K562 (cell line): ENCODE data around the gene PAXIP1. TPM values are rescaled to one million over a fixed set of nuclear protein-coding genes. Genes with fewer than 3 reads are reported as not detected.

Experiments
- ATAC-seq: fragments of 200-7000 bp; cut with Tn5 transposase; 3 replicates; pipeline ENCODE4 v1.9.1; 2020; ENCODE audit warnings: moderate library complexity
- BruUV-seq: library from RNA; stranded (reverse); fragments of 400-500 nt; replicated peaks from 2 replicates; lab custom pipeline; 2021; lab: Mats Ljungman, UMichigan
- CTCF ChIA-PET: fragments of 300-600 bp; formaldehyde crosslinking; extraction: SDS; loops from one replicate; lab custom pipeline; 2021; ENCODE audit warnings: low intra/inter-chr PET ratio; lab: Yijun Ruan, JAX
- POLR2A ChIA-PET: fragments of 300-600, 350-650 bp; sonication (Branson Sonifier 250); formaldehyde crosslinking; extraction: SDS; loops from one replicate; lab custom pipeline; 2021; ENCODE audit warnings: antibody characterized with exemption, inconsistent platforms; lab: Yijun Ruan, JAX
- DNase-seq, 4 experiments: peaks; one replicate each; pipeline versions ENCODE4 v3.0.0 to v3.0.0-alpha.2; 2011 to 2018; ENCODE audit warnings: low spot score in 3 of 4, mixed read lengths in 3 of 4; ENCODE audit errors: extremely low read depth in 1 of 4
- FAIRE-seq: peaks from 2 replicates; lab custom pipeline; 2011; peaks lifted over from hg19 to GRCh38; lab: Jason Lieb, UNC
- H2AFZ ChIP-seq: 2 replicates; pipeline ENCODE4 v1.6.0; 2011; ENCODE audit warnings: low read depth, low read length, control low read depth, inconsistent platforms
- H3K27ac ChIP-seq: fragments of 200-600 bp; 3 replicates; pipeline ENCODE4 v1.8.0; 2011; ENCODE audit warnings: low read depth, mild to moderate bottlenecking, control low read depth, inconsistent platforms, low read length, moderate library complexity, mixed read lengths; ENCODE audit errors: extremely low read depth
- H3K27me3 ChIP-seq, 2 experiments: fragments of 300-600 bp in 1 of 2; 2 replicates in 1 of 2; 3 replicates in 1 of 2; pipeline versions ENCODE4 v1.6.0 to v1.8.0; 2011; ENCODE audit warnings: inconsistent platforms in 2 of 2, low read length in 2 of 2, mild to moderate bottlenecking in 1 of 2, mixed read lengths in 1 of 2, moderate library complexity in 1 of 2; ENCODE audit not compliant: control insufficient read depth in 2 of 2, insufficient read depth in 2 of 2
- H3K36me3 ChIP-seq: fragments of 300-600 bp; 3 replicates; pipeline ENCODE4 v1.8.0; 2011; ENCODE audit warnings: mild to moderate bottlenecking, low read length, inconsistent platforms; ENCODE audit not compliant: control insufficient read depth, insufficient read depth
- H3K4me1 ChIP-seq, 2 experiments: fragments of 200-600 bp in 1 of 2; replicated peaks in 1 of 2; 2 replicates in 1 of 2; 3 replicates in 1 of 2; pipeline versions ENCODE4 v1.5.1 to v1.8.0; 2011; ENCODE audit warnings: inconsistent platforms in 2 of 2, low read length in 2 of 2, mild to moderate bottlenecking in 1 of 2, mixed read lengths in 1 of 2, moderate library complexity in 1 of 2; ENCODE audit not compliant: control insufficient read depth in 2 of 2, insufficient read depth in 2 of 2
- H3K4me2 ChIP-seq: 2 replicates; pipeline ENCODE4 v1.6.1; 2011; ENCODE audit warnings: low read length, control low read depth, inconsistent platforms, mixed read lengths; ENCODE audit not compliant: insufficient read depth
- H3K4me3 ChIP-seq: fragments of 200-600 bp; sonication (generic), shearing (Covaris generic); 2 replicates; pipeline ENCODE4 v1.5.1; 2016; ENCODE audit warnings: control low read depth, inconsistent platforms
- H3K79me2 ChIP-seq: fragments of 200-600 bp; 3 replicates; pipeline ENCODE4 v1.8.0; 2011; ENCODE audit warnings: low read length, inconsistent platforms; ENCODE audit not compliant: control insufficient read depth, insufficient read depth
- H3K9ac ChIP-seq, 2 experiments: 2 replicates each; pipeline versions ENCODE4 v1.6.0 to v1.6.1; 2011; ENCODE audit warnings: low read depth in 2 of 2, low read length in 2 of 2, control low read depth in 1 of 2, inconsistent platforms in 1 of 2, mild to moderate bottlenecking in 1 of 2, mixed read lengths in 1 of 2; ENCODE audit not compliant: insufficient read depth in 1 of 2
- H3K9me1 ChIP-seq: one replicate; pipeline ENCODE4 v1.6.0; 2011; ENCODE audit warnings: inconsistent platforms, mild to moderate bottlenecking, low read length, moderate library complexity; ENCODE audit not compliant: control insufficient read depth, insufficient read depth
- H3K9me3 ChIP-seq: replicated peaks from 2 replicates; pipeline ENCODE4 v1.5.1; 2011; ENCODE audit warnings: low read depth, low read length, inconsistent platforms; ENCODE audit not compliant: control insufficient read depth, insufficient read depth
- H4K20me1 ChIP-seq: replicated peaks from 2 replicates; pipeline ENCODE4 v1.6.1; 2011; ENCODE audit warnings: low read length, inconsistent platforms, mixed read lengths; ENCODE audit not compliant: control insufficient read depth, insufficient read depth
- CBX5 ChIP-seq: IDR thresholded peaks from 2 replicates; pipeline ENCODE4 v1.6.1; 2014; ENCODE audit warnings: low read depth, borderline replicate concordance
- CTBP1 ChIP-seq: fragments of 450-650 bp; IDR thresholded peaks from 2 replicates; pipeline ENCODE4 v1.6.1; 2016; ENCODE audit warnings: borderline replicate concordance
- GATA2 ChIP-seq: sonication (generic); formaldehyde crosslinking; IDR thresholded peaks from 2 replicates; pipeline ENCODE4 v1.4.0; 2020; ENCODE audit warnings: mild to moderate bottlenecking, missing genetic modification reagents
- NFXL1 ChIP-seq: fragments of 450-650 bp; formaldehyde crosslinking; IDR thresholded peaks from 2 replicates; pipeline ENCODE4 v1.4.0; 2021; ENCODE audit warnings: mild to moderate bottlenecking
- PHF20 ChIP-seq: fragments of 450-650 bp; IDR thresholded peaks from 2 replicates; pipeline ENCODE4 v1.6.1; 2018; ENCODE audit not compliant: partially characterized antibody
- SMARCA4 ChIP-seq: fragments of 450-650 bp; IDR thresholded peaks from 2 replicates; pipeline ENCODE4 v1.6.1; 2016
- SMARCE1 ChIP-seq: fragments of 450-650 bp; IDR thresholded peaks from 2 replicates; pipeline ENCODE4 v1.7.1; 2016; ENCODE audit warnings: mild to moderate bottlenecking
- ZEB2 ChIP-seq: fragments of 450-650 bp; IDR thresholded peaks from 2 replicates; pipeline ENCODE4 v1.6.1; 2016
- ZFP1 ChIP-seq: fragments of 450-650 bp; formaldehyde crosslinking; IDR thresholded peaks from 2 replicates; pipeline ENCODE4 v1.4.0; 2020; ENCODE audit warnings: mild to moderate bottlenecking, mixed read lengths
- WGBS: fragments of 100-300 bp; shearing (Covaris generic); methylation state at CpG from one replicate; pipeline ENCODE4 v1.1.6; 2016; ENCODE audit warnings: low coverage, mixed read lengths; ENCODE audit not compliant: insufficient coverage; ENCODE audit errors: missing lambda C conversion rate; 5-methylcytosine and 5-hydroxymethylcytosine counted together
- in situ Hi-C: fragments of 300-500 bp; cut with MboI; formaldehyde crosslinking; loops from 4 replicates; pipeline ENCODE4 v1.15.0; 2018; ENCODE audit warnings: inconsistent platforms, mixed read lengths
- intact Hi-C: fragments of 100-400 bp; cut with micrococcal nuclease; formaldehyde crosslinking; loops from 2 replicates; pipeline ENCODE4 v1.14.2; 2022
- polyA plus RNA-seq, 8 experiments: library from polyadenylated mRNA; depleted of rRNA in 4 of 8; stranded (reverse) in 5 of 8; unstranded in 3 of 8; fragments of >200 nt; fragmentation: Nextera tagmentation in 2 of 8; fragmentation: Illumina TruSeq in 1 of 8; extraction: Ambion mirVana in 2 of 8; extraction: Trizol in 1 of 8; gene quantifications; 2 replicates each; pipeline versions ENCODE4 v1.2.1 to v1.2.3, GENCODE V29; 2011 to 2014; ENCODE audit warnings: inconsistent platforms in 1 of 8, missing spikeins in 1 of 8
- total RNA-seq, 7 experiments: library from RNA; depleted of rRNA in 6 of 7; stranded (reverse); fragments of >200 nt in 6 of 7; fragmentation: Illumina TruSeq in 2 of 7; extraction: Trizol in 2 of 7; gene quantifications; 2 replicates each; pipeline versions ENCODE4 v1.2.1 to v1.2.3, GENCODE V29; 2011 to 2021; ENCODE audit warnings: low replicate concordance in 1 of 7
- TF ChIP-seq, protein P1 (sequence below): fragments of 200-600 bp; sonication (generic); IDR thresholded peaks from one replicate; pipeline ENCODE4 v1.6.1; 2012; ENCODE audit warnings: mild to moderate bottlenecking, low read depth, low read length, inconsistent platforms
- TF ChIP-seq, protein P2 (sequence below), 3 experiments: IDR thresholded peaks in 2 of 3; conservative IDR thresholded peaks in 1 of 3; 2 replicates each; pipeline ENCODE4 v1.5.1; 2011 to 2012; ENCODE audit warnings: low read length in 3 of 3, mild to moderate bottlenecking in 3 of 3, control low read depth in 2 of 3, improper control_type of control experiment in 1 of 3, inconsistent platforms in 1 of 3, low read depth in 1 of 3, mixed read lengths in 1 of 3, moderate library complexity in 1 of 3; ENCODE audit not compliant: insufficient read depth in 2 of 3

The PAXIP1 gene
- total and polyA plus RNA-seq, 9 of the 15 experiments (the other 6 are each of a cell fraction or from before 2014, with no cell fraction given): 9.7 to 37.9 (median 28.4) TPM

DNA sequence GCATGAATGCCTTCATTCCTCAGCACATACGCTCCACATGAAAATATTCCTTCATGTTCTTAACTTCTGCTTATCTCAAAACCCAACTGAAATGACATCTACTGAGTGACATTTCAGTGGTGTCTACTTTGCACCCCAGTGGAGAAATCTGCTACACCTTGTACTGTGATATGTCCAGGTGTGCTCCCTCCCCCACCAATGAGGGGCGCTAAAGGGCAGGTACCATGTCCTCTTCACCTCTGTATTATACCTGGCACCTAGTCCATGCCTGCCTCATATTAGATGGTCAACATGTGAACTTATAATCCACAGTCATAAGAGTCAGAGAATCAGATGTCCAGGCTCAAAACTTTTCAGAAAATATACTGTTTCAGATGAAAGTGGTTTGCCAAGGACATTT, 2.1 kb downstream of the PAXIP1 start:
- Histone ChIP-seq H3K27me3 (no peaks in the 10 kb centered on the region), H3K9me3 (no peaks in the 10 kb centered on the region), H3K9ac (no peak overlapping the region), H3K4me1 (peaks cover 17 to 19% of the 10 kb centered on the region in 2 experiments), H2AFZ (no peak overlapping the region), H3K36me3 (peaks cover 58% of the 10 kb centered on the region), H4K20me1 (no peaks in the 10 kb centered on the region; the same call in 1 of the 2 replicates), H3K79me2 (peaks cover 71% of the 10 kb centered on the region), H3K9me1 (no peaks in the 10 kb centered on the region), H3K27ac (no peak overlapping the region), H3K4me2 (peak overlapping the region; percentile 3; the same call in 1 of the 2 replicates), H3K4me3 (no peak overlapping the region)
- FAIRE-seq (no peak), ATAC-seq (no peak), DNase-seq (peak in 2 of 4 experiments; percentile 39 to 44)
- CTCF ChIA-PET: no interaction called here
- POLR2A ChIA-PET: interaction anchor here (0.6 to 1.1 kb wide), 3 partner anchors 16 to 316 kb away, joined by 3 read pairs; no protein-coding TSS in a partner anchor
- in situ Hi-C loops: no loop called here
- WGBS: 50% methylated on average over 2 of the region's 2 CpGs
- BruUV-seq: no TSS peak
- intact Hi-C loops: loop anchor here (5.0 kb wide), 1 partner anchor 297 kb away; the partner anchor contains the start of gene INSIG1
- no peak for TF ChIP-seq ZFP1 (CRISPR knock-in tag)
- TF ChIP-seq PHF20: no peak
- peak; percentile 43; the same call in 1 of the 2 replicates for TF ChIP-seq SMARCE1
- TF ChIP-seq SMARCA4: peak; percentile 62
- 0 out of 2 replicates have a peak, but pooled peaks have one; percentile 2 for TF ChIP-seq GATA2
- TF ChIP-seq NFXL1: no peak
- TF ChIP-seq CTBP1: 0 out of 2 replicates have a peak, but pooled peaks have one; percentile 18
- TF ChIP-seq ZEB2: peak; percentile 84
- TF ChIP-seq, protein P1, sequence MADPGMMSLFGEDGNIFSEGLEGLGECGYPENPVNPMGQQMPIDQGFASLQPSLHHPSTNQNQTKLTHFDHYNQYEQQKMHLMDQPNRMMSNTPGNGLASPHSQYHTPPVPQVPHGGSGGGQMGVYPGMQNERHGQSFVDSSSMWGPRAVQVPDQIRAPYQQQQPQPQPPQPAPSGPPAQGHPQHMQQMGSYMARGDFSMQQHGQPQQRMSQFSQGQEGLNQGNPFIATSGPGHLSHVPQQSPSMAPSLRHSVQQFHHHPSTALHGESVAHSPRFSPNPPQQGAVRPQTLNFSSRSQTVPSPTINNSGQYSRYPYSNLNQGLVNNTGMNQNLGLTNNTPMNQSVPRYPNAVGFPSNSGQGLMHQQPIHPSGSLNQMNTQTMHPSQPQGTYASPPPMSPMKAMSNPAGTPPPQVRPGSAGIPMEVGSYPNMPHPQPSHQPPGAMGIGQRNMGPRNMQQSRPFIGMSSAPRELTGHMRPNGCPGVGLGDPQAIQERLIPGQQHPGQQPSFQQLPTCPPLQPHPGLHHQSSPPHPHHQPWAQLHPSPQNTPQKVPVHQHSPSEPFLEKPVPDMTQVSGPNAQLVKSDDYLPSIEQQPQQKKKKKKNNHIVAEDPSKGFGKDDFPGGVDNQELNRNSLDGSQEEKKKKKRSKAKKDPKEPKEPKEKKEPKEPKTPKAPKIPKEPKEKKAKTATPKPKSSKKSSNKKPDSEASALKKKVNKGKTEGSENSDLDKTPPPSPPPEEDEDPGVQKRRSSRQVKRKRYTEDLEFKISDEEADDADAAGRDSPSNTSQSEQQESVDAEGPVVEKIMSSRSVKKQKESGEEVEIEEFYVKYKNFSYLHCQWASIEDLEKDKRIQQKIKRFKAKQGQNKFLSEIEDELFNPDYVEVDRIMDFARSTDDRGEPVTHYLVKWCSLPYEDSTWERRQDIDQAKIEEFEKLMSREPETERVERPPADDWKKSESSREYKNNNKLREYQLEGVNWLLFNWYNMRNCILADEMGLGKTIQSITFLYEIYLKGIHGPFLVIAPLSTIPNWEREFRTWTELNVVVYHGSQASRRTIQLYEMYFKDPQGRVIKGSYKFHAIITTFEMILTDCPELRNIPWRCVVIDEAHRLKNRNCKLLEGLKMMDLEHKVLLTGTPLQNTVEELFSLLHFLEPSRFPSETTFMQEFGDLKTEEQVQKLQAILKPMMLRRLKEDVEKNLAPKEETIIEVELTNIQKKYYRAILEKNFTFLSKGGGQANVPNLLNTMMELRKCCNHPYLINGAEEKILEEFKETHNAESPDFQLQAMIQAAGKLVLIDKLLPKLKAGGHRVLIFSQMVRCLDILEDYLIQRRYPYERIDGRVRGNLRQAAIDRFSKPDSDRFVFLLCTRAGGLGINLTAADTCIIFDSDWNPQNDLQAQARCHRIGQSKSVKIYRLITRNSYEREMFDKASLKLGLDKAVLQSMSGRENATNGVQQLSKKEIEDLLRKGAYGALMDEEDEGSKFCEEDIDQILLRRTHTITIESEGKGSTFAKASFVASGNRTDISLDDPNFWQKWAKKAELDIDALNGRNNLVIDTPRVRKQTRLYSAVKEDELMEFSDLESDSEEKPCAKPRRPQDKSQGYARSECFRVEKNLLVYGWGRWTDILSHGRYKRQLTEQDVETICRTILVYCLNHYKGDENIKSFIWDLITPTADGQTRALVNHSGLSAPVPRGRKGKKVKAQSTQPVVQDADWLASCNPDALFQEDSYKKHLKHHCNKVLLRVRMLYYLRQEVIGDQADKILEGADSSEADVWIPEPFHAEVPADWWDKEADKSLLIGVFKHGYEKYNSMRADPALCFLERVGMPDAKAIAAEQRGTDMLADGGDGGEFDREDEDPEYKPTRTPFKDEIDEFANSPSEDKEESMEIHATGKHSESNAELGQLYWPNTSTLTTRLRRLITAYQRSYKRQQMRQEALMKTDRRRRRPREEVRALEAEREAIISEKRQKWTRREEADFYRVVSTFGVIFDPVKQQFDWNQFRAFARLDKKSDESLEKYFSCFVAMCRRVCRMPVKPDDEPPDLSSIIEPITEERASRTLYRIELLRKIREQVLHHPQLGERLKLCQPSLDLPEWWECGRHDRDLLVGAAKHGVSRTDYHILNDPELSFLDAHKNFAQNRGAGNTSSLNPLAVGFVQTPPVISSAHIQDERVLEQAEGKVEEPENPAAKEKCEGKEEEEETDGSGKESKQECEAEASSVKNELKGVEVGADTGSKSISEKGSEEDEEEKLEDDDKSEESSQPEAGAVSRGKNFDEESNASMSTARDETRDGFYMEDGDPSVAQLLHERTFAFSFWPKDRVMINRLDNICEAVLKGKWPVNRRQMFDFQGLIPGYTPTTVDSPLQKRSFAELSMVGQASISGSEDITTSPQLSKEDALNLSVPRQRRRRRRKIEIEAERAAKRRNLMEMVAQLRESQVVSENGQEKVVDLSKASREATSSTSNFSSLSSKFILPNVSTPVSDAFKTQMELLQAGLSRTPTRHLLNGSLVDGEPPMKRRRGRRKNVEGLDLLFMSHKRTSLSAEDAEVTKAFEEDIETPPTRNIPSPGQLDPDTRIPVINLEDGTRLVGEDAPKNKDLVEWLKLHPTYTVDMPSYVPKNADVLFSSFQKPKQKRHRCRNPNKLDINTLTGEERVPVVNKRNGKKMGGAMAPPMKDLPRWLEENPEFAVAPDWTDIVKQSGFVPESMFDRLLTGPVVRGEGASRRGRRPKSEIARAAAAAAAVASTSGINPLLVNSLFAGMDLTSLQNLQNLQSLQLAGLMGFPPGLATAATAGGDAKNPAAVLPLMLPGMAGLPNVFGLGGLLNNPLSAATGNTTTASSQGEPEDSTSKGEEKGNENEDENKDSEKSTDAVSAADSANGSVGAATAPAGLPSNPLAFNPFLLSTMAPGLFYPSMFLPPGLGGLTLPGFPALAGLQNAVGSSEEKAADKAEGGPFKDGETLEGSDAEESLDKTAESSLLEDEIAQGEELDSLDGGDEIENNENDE: no peak
- TF ChIP-seq, protein P2, sequence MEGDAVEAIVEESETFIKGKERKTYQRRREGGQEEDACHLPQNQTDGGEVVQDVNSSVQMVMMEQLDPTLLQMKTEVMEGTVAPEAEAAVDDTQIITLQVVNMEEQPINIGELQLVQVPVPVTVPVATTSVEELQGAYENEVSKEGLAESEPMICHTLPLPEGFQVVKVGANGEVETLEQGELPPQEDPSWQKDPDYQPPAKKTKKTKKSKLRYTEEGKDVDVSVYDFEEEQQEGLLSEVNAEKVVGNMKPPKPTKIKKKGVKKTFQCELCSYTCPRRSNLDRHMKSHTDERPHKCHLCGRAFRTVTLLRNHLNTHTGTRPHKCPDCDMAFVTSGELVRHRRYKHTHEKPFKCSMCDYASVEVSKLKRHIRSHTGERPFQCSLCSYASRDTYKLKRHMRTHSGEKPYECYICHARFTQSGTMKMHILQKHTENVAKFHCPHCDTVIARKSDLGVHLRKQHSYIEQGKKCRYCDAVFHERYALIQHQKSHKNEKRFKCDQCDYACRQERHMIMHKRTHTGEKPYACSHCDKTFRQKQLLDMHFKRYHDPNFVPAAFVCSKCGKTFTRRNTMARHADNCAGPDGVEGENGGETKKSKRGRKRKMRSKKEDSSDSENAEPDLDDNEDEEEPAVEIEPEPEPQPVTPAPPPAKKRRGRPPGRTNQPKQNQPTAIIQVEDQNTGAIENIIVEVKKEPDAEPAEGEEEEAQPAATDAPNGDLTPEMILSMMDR (IDR thresholded peaks at IDR 0.05 in 2 of 3, conservative IDR thresholded peaks at IDR 0.05 in 1 of 3; ENCODE audit: insufficient read depth in 2 of 3, low read depth in 1 of 3, low read length in 3 of 3): peak; percentile 42 to 48 (median 48)
- TF ChIP-seq CBX5: no peak
